HG02588 (cell line): ENCODE measurements around the gene CCSER1.
"Not testable (repeated sequence)": the region's sequence is repeated elsewhere in the genome, so short reads cannot be mapped to it uniquely, and the experiment has no call there.

ENCODE experiments used
- ATAC-seq: cut with Tn5 transposase; IDR thresholded peaks from one replicate; pipeline ENCODE4 v1.9.1; 2021; ENCODE audit warnings: mild to moderate bottlenecking, moderate library complexity; ENCODE audit not compliant: unreplicated experiment

CCSER1 gene

DNA sequence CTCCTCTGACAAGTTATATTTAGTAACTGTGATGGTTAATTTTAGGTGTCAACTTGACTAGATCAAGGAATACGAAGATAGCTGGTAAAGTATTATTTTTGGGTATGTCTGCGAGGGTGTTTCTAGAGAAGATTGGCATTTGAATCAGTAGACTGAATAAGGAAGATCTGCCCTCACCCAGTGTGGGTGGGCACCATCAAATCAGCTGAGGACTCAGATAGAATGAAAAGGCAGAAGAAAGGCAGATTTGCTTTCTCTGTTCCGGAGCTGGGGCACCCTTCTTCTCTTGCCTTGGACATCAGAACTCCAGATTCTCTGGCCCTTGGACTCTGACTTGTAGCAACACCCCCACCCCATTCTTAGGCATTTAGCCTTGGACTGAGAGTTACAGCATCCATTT lies 981.6 kb downstream of the CCSER1 start:
- ATAC-seq: no peak

DNA sequence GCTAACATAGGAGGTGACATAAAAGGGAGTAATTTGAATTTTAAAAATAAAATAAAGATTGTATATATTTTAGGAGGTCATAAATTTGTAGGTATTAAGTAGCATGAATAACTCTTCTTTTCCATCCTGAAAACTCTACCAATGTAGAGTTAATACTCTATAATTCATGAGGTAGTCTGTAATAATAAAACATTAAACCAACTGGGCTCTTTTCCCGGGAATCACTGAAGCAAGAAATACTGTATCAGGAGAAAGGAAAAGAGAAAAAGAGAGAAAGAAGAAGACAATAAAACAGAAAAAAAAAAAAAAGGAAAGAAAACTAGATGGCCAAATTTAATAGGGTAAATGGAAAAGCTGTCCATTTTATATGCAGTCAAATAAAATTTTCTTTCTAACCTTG lies 984.4 kb downstream of the CCSER1 start:
- ATAC-seq: no peak

DNA sequence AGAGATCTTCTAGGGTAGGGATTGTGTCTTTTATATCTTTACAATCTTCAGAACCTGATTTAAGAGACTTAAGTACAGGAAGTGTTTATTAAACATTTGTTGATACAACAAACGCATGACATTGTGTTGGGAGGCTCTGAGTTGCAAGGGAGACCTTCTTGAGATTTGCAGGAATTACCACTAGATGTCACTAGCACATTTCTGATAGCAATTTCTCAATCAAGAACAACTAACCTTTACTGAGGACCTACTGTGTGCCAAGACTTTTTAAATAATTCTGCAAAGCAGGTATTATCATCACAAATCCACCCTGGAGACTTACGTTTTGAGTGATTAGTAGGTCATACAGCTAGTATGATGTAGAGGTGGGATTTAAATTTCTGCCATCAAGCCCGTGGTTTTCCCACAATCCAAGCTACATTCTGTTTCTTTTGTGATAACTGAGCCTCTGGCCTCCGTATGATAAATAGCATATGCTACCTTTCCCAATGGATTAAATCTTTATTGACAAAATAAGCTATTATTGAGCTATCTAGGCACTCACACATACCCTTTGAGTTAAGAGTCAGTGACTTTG lies 986.0 kb downstream of the CCSER1 start:
- peak; percentile 49 for ATAC-seq

DNA sequence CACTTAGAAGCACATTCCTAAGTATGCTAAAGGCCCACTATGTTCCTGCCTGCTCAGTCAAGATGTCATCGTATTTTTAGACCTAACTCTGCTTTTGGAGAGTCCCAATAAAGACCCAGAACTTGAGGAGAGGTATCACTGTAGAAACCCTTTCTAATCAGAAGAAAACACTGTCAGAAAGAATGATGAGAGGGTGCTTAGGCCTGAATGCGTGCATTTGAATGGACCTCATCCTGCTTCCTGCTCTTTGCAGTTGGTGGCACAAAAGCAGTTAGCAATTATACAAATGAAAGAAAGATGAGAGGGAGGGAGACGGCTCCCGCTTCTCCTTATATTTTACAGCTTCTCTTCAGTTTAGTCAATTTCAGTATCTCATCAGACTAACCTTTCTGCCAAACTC lies 987.2 kb downstream of the CCSER1 start:
- no peak for ATAC-seq

DNA sequence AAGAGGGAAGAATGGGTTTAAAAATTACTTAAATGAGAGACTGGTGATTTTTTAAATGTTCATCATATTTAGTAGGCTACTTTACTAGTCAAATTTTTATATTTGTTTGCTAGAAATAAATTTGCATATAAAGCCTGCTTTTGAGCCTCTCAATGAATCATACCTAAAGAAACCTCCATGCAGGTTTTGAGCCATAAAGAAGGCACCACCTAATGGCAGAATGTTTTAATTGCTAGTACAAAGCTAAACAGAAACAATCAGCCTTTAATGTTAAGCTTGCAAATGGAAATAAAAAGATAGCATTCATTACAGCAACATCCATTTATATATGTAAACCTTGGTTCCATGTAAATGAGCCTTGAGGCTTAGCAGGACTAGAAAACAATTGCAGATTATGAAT lies 989.7 kb downstream of the CCSER1 start:
- no peak for ATAC-seq

DNA sequence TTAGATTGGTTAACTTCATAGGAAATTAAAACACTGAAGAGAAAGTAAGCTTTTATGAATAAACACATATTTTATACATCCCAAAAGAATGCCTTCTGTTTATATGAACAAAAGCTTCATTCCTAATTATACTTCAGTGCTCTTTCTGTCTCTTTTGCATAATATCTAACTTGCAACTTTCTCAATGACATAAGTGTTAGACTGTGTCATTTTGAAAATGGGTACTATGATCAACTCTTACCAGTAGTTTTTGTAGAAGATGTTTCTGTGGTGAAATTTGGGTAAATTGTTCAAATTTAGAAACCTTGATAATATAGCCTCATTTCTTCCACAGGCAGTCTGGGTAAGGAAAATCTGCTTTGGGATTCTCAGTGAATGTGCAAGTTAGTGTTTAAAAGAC lies 991.4 kb downstream of the CCSER1 start:
- ATAC-seq: peak; percentile 84

DNA sequence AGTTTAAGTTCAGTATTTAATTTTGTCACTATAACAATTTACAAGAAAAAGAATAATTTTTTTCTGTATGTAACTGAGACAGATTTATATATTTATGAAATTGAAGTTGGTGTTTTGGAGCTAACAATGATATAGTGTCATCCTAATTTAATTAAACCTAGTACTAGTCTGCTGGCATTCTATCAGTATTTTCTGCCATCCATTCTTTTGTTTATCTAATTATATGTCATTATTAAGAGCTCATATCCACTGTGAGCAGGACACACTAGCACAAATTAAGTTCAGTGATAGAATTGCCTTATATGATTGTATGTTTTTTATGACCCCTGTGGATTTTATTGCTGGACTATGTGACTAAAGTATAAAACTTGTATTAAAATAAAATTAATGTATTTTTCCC lies 996.5 kb downstream of the CCSER1 start:
- ATAC-seq: no peak

DNA sequence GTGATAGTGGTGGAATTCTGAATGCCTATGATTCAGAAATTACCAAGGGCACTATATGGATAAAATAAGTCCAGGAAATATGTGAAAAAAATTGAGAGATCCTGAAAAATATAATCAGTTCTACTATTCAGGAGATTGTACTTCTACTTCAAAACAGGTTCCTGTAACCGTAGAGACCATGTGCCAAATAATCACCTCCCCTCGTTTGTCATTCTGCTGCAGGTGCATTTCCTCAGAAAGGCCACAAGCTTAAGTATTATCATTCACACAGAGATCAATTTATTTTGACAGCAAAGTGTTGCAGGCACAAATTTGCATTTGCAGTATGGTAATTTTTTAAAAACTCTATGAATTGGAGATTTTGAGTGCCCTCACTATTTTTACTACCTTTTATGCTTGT lies 1000.0 kb downstream of the CCSER1 start:
- ATAC-seq: no peak

DNA sequence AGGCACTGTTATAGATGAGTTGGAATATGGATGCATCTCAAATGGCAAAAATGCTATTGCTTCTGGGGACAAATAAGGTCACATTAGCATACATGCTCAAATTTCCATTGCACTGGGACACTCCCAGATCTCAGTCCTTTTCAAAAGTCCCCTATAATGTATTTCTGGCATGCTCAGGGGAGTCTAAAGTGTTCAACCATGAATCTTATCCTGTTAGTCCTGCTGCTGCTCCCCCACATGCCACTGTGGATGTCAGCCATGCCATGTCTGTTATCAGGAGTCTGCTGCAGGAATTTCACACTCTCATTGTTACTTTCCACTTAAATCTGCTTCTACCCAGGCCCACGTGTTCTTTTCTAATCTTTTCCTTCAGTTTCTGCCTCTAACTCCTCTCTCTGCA lies 1000.6 kb downstream of the CCSER1 start:
- ATAC-seq: no peak

DNA sequence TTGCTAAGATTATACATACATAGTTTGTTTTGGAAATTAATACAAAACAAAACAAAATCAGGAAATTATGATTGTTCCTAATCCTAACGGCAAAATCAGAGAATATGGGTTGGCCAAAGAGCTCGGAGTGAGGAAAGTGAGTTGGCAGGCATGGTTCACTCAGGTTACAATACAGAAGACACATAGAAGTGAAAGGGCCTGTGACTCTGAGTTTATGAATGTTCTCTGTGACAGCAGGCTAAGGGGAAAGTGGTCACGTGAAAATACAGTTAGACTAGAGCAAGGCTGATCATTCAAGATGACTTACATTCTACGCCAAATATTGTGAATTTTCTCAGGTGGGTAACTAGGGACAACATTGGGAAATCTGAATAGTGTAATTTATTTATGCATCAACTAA lies 1001.3 kb downstream of the CCSER1 start:
- no peak for ATAC-seq

DNA sequence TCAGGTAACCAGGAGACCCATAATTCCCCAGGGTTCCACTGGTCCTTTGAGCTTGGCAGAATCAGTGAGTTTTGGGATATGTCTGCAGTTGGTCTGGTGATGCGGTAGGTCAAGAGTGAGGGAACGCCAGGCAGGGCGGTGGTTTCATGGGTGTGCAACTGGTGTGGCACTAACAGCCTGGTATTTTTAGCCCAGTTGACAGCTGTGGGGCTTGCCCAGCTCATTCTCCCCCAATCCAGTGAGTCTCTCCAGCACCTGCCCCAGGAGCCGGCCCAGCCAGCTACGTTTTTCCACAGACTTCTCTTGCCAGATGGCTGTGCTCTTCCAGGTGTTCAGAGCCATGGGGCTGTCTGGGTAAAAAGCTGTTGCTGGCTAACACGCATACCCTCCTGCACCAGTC lies 1019.9 kb downstream of the CCSER1 start:
- no peak for ATAC-seq

DNA sequence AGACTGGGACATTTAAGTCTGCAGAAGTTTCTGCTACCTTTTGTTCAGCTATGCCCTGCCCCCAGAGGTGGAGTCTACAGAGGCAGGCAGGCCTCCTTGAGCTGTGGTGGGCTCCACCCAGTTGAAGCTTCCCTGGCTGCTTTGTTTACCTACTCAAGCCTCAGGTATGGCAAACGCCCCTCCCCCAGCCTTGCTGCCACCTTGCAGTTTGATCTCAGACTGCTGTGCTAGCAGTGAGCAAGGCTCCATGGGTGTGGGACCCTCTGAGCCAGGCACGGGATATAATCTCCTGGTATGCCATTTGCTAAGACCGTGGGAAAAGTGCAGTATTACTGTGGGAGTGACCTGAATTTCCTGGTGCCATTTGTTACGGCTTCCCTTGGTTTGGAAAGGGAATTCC lies 1026.8 kb downstream of the CCSER1 start:
- not testable (repeated sequence) for ATAC-seq

DNA sequence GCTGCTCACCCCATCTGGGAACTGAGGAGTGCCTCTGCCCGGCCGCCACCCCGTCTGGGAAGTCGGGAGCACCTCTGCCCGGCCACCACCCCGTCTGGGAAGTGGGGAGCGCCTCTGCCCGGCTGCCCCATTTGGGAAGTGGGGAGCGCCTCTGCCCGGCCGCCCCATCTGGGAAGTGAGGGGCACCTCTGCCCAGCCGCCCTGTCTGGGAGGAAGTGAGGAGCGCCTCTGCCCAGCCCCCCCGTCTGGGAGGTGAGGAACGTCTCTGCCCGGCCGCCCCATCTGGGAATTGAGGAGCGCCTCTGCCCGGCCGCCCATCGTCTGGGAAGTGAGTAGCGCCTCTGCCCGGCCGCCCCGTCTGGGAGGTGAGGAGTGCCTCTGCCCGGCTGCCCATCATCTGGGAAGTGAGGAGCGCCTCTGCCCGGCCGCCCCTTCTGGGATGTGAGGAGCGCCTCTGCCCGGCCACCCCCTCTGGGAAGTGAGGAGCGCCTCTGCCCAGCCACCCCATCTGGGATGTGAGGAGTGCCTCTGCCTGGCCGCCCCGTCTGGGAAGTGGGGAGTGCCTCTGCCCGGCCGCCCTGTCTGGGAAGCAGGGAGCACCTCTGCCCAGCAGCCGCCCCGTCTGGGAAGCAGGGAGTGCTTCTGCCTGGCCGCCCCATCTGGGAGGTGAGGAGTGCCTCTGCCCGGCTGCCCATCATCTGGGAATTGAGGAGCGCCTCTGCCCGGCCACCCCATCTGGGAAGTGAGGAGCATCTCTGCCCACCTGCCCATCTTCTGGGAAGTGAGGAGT lies 1040.9 kb downstream of the CCSER1 start:
- ATAC-seq: not testable (repeated sequence)

DNA sequence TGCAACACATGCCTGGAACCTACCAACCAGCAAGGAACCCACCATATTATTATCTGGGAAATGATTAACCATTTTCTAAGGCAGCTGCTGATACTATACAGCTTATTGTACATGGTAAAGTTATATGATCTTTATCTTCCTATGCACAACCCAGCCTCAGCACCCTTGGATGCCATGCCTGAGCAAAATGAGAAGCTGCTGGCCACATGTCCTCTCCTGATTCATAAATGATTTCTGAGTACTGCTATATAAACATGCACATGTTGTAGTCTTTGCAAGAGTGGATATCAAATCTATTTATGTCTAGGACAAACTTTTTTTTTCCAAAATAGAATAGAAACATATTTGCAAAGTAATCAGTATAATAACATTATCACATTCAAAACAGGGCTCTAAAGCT lies 1043.6 kb downstream of the CCSER1 start:
- no peak for ATAC-seq

DNA sequence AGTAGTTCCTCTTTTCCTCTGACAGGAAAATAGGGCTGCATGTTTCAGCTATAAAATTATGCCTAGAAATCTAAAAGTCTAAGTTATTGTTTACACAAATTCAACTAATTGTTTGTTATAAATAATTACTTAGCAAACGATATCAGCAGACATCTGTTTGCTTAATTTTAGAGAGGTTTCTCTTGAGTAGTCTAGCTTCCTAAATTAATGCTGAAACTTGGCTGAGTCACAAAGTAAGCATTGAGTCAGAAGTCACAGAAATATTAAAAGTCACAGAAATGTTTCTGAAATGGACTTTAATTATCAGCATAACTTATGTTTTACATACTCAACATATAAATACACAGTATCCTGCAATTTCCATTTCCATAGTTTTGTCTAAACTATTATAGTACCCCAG lies 1044.0 kb downstream of the CCSER1 start:
- ATAC-seq: no peak

DNA sequence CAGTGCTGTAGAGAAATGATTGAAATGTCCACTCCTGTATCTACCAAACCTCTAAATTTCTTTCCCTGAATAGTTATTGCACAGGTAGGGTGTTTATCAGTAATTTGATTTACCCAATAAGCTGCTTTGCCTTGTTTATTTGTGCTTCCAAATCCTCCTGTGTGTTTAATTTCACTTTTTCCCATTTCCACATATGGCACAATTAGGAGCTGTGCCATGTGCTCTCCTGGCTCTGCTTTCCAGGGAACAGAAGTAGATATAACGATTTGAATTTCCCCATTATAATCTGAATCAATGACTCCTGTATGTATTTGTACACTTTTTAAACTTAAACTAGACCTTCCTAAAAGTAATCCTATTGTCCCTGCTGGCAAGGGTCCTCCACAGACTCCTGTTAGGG lies 1057.9 kb downstream of the CCSER1 start:
- not testable (repeated sequence) for ATAC-seq

DNA sequence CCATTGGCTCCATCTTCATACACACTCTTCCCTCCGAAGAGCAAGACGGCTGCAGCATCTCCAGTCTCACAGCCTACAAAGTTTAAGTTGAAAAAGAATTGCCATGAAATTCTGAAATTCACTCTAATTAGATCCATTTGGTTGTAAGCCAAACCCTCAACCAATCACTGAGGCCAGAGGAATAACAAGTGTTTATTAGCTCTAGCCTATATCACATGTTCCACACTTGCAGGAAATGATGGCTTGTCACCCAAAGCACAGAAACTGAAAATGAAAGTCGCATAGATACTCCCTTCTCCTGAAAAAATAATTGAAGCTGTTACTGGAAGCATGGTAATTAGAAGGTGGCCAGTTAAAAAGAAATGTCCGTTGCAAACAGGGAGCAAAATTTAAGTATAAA lies 1071.8 kb downstream of the CCSER1 start:
- no peak for ATAC-seq

DNA sequence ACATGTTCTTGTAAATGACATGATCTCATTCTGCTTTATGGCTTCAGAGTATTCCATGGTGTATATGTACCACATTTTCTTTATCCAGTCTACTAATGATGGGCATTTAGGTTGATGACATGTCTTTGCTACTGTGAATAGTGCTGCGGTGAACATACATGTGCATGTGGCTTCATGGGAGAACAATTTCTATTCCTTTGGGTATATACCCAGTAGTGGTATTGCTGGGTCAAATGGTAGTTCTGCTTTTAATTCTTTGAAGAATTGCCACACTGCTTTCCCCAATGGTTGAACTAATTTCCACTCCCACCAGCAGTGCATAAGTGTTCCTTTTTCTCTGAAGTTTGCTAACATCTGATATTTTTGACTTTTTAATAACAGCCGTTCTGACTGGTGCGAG lies 1080.3 kb downstream of the CCSER1 start:
- no peak for ATAC-seq

DNA sequence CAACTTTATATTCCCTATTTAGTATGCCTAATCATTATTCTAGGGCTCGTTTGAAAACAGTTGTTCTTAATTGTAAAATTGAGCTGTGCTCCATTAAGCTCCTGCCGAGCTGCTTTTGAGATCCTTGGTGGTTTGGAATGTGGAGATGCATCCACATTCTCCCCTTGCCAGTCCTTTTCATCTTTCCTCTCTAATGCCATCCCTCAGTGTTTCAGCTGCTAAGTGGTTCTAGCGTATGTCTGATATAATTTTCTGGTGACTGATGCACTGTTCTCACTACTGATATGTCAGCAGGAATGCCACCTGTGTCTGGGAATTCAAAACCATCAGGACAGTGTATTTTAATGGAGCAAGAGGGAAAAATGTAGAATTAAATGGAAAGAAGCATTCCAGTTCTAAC lies 1085.0 kb downstream of the CCSER1 start:
- no peak for ATAC-seq

DNA sequence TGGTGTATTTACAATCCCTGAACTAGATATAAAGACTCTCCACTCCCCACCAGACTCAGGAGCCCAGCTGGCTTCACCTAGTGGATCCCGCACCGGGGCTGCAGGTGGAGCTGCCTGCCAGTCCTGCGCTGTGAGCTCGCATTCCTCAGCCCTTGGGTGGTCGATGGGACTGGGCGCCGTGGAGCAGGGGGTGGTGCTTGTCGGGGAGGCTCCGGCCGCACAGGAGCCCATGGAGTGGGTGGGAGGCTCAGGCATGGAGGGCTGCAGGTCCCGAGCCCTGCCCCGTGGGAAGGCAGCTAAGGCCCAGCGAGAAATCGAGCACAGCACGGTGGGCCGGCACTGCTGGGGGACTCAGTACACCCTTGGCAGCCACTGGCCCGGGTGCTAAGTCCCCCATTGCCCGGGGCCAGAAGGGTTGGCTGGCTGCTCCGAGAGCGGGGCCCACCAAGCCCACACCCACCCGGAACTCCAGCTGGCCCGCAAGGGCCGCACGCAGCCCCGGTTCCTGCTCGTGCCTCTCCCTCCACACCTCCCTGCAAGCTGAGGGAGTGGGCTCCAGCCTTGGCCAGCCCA lies 1090.7 kb downstream of the CCSER1 start:
- ATAC-seq: not testable (repeated sequence)

DNA sequence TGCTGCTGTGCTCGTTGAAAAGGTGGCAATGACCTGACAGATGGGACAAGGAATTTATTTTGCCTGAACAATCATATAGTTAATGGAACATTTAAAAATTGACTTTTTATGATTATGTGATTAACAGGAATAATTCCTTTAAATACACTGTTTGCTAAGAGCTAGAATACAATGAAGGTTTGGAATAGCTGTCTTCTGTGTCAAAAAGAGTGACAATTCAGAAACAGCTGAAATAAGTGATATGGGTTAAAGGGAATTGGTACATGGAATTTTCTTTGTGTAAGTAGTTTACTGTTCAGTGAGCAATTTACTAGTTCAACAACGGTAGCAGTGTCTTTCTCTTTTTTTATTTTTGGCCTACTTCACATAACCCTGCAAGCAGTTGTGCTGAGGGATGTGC lies 1093.1 kb downstream of the CCSER1 start:
- no peak for ATAC-seq

DNA sequence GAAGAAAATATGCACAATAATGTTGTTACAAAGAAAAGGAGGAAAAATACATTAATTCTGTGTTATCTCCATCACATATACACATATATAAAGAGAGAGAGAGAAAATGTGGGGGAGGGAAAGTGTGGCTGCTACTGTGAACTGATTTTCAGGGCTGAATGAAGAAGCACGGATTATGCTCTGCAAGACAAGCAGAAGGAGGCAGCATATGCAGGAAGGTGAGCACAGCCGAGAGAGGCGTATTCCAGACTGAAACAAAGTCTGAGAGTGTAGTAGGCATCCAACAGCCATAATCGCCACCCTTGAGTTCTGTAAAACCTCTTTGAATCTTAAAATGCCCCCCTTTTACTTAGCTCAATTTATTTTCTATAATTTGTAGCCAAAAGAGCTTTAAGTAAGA lies 1094.8 kb downstream of the CCSER1 start:
- ATAC-seq: no peak
